Inflammatory macrophage treated with lipopolysaccharide for 4 hours (primary cell): Measurements from ENCODE around the gene STK36.
A peak's percentile ranks its signal among the peaks of the same experiment; 100 is the strongest.

Source experiments
- DNase-seq: peaks from one replicate; pipeline ENCODE4 v3.0.0-alpha.2; 2020

Gene STK36

GRCh38 chr2:218663901-218664300, 8.0 kb upstream of the STK36 start:
- DNase-seq = no peak

DNA sequence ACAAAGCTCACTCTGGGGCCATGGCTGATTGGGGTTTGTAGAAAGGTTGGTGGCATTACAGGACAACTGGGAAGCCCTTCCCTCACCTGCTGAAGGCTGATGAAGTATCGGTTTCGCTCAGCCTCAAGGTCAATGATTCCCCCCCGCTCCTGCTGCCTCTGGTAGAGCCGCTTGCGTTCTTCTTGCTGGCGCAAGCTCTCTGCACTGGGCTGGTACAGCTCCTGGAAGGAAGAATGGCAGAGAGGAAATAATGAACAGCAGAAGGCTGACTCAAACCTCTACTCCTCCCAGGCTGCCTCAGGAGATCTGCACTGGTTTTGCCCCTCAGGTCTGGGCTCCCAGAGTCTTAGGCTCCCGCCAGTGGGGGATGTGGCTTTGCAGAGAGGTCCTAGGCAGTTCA, 7.2 kb upstream of the STK36 start:
- no peak for DNase-seq

- DNase-seq = peak; percentile 43
These were observed 711 bp upstream of the STK36 start for GRCh38 chr2:218671097-218671653.

- DNase-seq = peak; percentile 95
These were observed 7.2 kb downstream of the STK36 start for GRCh38 chr2:218679119-218679518.

DNA sequence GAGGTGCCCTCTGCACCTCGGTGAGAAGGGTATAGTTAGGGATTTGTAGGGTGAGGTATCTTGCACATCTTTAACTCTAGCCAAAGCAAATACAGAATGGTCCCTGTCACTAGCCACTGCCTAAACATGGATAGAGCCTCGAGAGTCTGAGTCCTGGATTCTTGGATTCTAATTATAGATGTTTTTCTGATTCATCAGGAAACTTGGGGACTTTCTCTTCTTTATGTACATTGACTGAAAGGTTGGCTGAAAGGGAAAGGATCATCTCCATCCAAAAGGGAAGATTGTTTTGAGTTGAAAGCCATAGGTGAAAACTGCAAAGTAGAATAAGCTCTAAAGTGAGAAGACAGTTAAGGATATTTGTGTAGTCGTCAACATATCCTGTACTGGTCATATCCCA, 8.2 kb downstream of the STK36 start:
- DNase-seq = no peak

- peak; percentile 87 for DNase-seq
These were observed 15.6 kb downstream of the STK36 start for GRCh38 chr2:218687400-218688060.

- no peak for DNase-seq
These were observed 19.3 kb downstream of the STK36 start for GRCh38 chr2:218691234-218691633.

- DNase-seq = no peak
These were observed 22.7 kb downstream of the STK36 start for GRCh38 chr2:218694405-218695145.

DNA sequence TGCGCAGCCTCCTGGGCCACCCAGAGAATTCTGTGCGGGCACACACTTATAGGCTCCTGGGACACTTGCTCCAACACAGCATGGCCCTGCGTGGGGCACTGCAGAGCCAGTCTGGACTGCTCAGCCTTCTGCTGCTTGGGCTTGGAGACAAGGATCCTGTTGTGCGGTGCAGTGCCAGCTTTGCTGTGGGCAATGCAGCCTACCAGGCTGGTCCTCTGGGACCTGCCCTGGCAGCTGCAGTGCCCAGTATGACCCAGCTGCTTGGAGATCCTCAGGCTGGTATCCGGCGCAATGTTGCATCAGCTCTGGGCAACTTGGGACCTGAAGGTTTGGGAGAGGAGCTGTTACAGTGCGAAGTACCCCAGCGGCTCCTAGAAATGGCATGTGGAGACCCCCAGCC, 27.0 kb downstream of the STK36 start:
- no peak for DNase-seq

DNA sequence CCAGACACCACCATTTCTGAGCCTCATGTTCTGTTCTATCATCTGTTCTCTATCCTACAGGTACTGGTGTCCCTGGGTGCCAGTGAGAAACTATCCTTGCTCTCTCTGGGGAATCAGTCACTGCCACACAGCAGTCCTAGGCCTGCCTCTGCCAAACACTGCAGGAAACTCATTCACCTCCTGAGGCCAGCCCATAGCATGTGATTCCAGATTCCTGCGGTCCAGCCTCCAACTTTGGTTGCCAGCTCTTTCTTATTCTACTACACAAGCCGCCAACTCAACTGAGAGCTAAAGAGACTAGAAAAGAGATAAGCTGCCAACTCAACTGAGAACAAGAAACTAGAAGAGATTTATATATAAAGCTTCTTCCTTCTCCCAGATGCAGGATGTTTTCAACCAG, 29.9 kb downstream of the STK36 start:
- DNase-seq = no peak

GRCh38 chr2:218703341-218703740, 31.5 kb downstream of the STK36 start:
- no peak for DNase-seq

GRCh38 chr2:218708086-218708485, 36.2 kb downstream of the STK36 start:
- no peak for DNase-seq

DNA sequence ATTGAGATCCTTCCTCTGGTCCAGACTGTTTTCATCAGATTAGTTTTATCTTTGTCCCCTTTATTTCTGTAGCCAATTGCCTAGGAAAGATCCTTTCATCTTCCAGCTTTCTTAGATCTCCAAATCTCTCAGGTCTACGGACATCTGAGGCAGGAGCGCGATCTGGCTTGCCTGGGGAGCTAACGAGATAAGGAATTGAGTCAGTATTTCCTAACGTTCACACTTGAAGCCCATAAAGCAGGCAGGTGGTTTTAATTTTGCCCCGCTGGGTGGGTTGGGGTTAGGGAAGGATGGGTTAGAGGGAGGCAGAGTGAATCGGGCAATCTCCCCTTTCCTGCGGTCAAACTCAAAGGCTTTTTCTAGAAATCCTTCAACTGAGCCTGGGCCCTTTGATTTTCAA, 38.0 kb downstream of the STK36 start:
- DNase-seq = no peak

- no peak for DNase-seq
These were observed 38.4 kb downstream of the STK36 start for GRCh38 chr2:218710334-218710686.

DNA sequence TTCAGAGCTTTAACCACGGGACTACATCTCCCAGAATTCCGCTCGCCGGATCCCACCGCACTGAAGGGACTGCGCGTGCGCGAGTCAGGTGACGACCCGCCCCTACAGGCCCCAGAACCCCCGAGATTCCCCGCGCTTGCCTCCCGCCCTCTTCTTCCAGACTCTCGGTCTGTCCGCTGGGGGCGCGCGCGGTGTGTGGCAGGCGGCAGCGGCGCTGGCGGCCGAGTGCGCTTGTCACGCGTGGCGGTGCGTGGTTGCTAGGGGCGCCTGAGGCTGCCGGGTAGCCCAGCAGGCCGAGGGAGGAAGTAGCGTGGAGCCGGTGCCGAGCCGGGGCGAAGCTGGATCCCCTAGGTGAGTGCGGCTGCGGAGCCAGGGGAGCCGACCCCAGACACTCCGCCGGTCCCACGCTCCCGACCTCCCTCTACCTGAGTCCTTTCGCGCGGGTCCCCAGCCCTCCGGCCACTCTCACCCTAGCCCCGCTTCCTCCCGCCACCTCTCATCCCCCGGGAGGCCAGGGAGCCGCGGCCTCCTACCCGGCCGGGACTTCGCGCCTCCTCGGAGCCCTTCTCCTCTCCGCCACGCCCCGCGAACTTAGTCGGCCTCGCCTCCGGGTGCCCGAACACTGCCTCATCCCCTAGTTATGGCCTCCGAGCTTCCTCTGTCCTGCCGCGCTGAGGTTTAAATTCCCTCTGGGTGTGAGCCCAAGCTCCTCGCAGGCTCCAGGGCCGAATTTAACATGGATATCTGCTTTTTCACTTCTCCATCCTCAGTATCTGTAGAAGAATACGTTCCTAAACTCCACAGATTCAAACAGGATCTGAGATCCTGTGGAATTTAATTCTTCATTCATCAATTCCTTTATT, 39.0 kb downstream of the STK36 start, which contains the start of gene TTLL4:
TTLL4 (plus strand) TSS at position 149 of the 863 bp plus-strand sequence. CDS start 26,842 bp downstream, outside the sequence.
- DNase-seq = peak; percentile 98

DNA sequence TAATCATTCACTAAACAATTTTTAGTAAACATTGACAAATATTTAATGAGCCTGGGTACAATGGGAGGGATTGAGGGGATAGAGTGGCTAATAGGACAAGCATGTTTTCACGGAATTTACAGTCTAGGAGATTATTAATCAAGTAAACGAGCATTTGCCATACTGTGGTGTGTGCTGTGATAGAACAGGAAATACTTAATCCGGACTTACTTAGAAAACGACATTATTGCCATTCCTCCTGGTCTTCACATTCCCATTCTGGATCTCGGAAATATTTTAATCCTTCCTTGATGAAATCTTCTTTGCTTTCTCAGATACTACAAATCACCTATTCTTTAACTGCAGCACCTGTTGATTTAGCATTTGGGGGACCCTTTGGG, 39.7 kb downstream of the STK36 start:
- DNase-seq = no peak

DNA sequence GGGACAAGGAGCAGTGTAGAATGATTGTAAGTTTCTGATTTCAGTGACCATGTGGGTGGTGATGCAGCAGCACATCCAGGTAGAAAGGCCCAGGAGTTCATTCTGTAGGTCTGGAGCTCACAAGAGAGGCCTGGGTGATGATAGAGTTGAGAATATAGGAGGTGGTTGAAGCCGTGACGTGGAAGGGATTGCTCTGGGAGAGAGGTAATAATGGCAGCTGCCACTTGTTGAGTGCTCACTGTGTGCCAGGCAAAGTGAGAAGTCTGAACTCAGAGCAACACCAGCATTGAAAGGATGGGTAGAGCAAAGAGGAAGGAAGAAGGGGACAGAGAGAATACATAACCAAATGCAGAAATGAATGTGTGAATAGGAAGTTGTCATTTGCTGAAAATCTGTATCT, 42.0 kb downstream of the STK36 start:
- DNase-seq = peak; percentile 46

DNA sequence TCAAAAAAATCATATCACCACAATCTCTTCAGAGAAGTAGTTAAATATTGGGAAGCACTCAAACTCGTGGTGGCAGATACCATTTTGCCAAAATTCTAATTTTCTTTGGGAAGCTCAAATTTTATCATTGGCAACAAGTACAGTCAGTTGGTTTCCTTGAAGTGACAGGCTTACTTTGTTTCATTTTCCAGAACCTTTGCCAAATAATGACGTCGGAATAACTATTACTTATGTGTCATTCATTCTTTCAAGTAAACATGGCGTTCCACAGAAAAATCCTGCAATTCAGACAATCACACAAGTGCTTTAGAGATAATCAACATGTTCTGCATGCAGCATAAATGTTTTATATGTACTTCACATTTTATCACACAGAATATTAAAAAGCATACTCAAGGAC, 44.2 kb downstream of the STK36 start:
- DNase-seq = no peak

- peak; percentile 33 for DNase-seq
These were observed 45.4 kb downstream of the STK36 start for GRCh38 chr2:218717262-218717661.

GRCh38 chr2:218718058-218718457, 46.2 kb downstream of the STK36 start:
- peak; percentile 24 for DNase-seq

DNA sequence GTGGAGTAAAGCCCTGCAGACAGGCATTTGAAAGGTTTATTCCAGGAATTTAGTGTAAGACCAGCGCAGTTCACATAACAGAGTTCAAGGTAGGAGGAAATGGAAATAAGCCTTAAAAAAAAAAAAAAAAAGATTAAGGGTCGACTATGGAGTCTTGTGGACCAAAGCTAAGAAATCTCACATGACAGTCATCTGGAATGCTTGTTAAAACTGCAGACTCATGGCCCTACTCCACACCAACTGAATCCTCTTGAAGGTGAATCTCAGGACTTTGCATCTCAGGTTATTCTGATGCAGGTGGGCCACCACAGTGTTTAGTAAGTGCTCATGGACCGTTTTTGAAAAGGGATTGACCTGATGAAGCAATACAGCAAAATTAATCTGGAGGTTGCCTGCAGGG, 47.6 kb downstream of the STK36 start:
- no peak for DNase-seq

GRCh38 chr2:218720048-218721041, 48.5 kb downstream of the STK36 start:
- no peak for DNase-seq
